ENCODE results near the gene OR1N1.
"Not testable (repeated sequence)": the region's sequence is repeated elsewhere in the genome, so short reads cannot be mapped to it uniquely, and the experiment has no call there.

Gene OR1N1, protein sequence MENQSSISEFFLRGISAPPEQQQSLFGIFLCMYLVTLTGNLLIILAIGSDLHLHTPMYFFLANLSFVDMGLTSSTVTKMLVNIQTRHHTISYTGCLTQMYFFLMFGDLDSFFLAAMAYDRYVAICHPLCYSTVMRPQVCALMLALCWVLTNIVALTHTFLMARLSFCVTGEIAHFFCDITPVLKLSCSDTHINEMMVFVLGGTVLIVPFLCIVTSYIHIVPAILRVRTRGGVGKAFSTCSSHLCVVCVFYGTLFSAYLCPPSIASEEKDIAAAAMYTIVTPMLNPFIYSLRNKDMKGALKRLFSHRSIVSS

DNA sequence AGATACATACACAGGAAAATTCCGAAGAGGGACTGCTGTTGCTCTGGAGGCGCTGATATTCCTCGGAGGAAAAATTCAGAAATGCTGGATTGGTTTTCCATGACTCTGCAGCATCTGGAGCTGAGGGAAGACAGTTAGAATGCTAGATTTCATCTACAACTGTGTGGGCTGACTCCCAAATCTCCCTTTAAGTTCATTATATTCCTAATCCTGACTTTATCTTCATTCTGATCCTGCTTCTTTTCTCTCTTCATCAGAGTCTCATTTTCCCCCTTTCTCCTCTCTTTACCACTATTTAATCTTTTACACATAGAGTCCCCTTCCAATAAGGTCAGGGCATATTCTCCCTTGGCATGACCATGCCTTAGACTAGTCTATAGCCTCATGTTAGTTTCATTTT is at the start of gene OR1N1:
Gene OR1N1, minus strand, starts transcription at position 101 of the 400 bp plus-strand sequence. Its CDS starts 0 bp downstream, at position 101.
- Histone ChIP-seq H3K79me2 (ENCODE audit: control insufficient read depth, insufficient read depth, low read length, unreplicated experiment) (no peaks in the 10 kb centered on the region), H3K36me3 (ENCODE audit: insufficient read depth, low read length) (no peaks in the 10 kb centered on the region), H3K27me3 (ENCODE audit: insufficient read depth, low read length) (peaks cover 40% of the 10 kb centered on the region), H3K4me1 (ENCODE audit: control insufficient read depth, insufficient read depth, low read length, unreplicated experiment) (no peaks in the 10 kb centered on the region), H3K4me3 (ENCODE audit: low read depth, low read length) (no peak within 1 kb of the TSS), H3K27ac (ENCODE audit: low read depth, low read length) (no peak within 1 kb of the TSS), H2AFZ (ENCODE audit: low read length, unreplicated experiment) (no peak within 1 kb of the TSS)

DNA sequence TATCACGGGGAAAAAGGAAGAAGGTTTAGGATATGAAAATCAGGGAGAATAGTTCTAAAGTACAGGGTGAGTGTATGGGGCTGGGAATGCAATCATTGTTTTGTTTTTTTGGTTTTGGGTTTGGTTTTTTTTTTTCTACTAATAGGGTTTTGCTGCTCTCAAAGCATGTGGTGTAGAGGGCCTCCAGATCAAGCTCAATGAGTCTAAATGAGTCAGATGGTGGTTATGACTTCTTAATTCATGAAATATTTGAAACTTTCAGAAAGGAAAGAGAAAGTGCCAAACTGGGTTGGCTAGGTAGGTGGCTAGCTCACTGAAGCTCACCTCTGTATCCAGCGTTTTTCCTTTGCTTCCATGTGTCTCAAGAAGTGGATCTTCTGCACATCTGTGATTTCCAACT is 45.4 kb upstream of the OR1N1 start:
- Histone ChIP-seq H3K27ac (ENCODE audit: low read depth, low read length) (no peak overlapping the region), H3K27me3 (ENCODE audit: insufficient read depth, low read length) (peaks cover 7% of the 10 kb centered on the region; the same call in 1 of the 2 replicates), H3K4me1 (ENCODE audit: control insufficient read depth, insufficient read depth, low read length, unreplicated experiment) (no peaks in the 10 kb centered on the region), H3K79me2 (ENCODE audit: control insufficient read depth, insufficient read depth, low read length, unreplicated experiment) (no peaks in the 10 kb centered on the region), H2AFZ (ENCODE audit: low read length, unreplicated experiment) (no peak overlapping the region), H3K4me3 (ENCODE audit: low read depth, low read length) (no peak overlapping the region), H3K36me3 (ENCODE audit: insufficient read depth, low read length) (no peaks in the 10 kb centered on the region)

DNA sequence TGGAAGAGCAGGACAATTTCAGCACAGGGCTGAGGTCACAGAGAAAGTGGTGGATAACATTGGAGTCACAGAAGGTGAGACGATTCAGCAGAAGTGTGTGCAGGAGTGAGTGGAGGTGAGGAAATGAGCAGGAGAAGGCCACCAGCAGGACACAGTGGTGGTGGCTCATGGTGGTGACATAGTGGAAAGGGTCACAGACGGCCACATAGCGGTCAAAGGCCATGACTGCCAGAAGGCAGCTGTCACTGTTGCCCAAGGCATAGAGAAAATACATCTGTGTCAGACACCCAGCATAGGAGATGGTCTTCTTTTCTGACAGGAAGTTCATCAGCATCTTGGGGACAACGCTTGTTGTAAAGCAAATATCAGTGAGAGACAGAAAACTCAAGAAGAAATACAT is 40.8 kb upstream of the OR1N1 start:
- H3K27me3 ChIP-seq (ENCODE audit: insufficient read depth, low read length) = peaks cover 15% of the 10 kb centered on the region; the same call in 1 of the 2 replicates
- no peak overlapping the region for H3K4me3 ChIP-seq (ENCODE audit: low read depth, low read length)
- no peaks in the 10 kb centered on the region for H3K36me3 ChIP-seq (ENCODE audit: insufficient read depth, low read length)
- H3K4me1 ChIP-seq (ENCODE audit: control insufficient read depth, insufficient read depth, low read length, unreplicated experiment) = no peaks in the 10 kb centered on the region
- no peak overlapping the region for H2AFZ ChIP-seq (ENCODE audit: low read length, unreplicated experiment)
- no peak overlapping the region for H3K27ac ChIP-seq (ENCODE audit: low read depth, low read length)
- no peaks in the 10 kb centered on the region for H3K79me2 ChIP-seq (ENCODE audit: control insufficient read depth, insufficient read depth, low read length, unreplicated experiment)

DNA sequence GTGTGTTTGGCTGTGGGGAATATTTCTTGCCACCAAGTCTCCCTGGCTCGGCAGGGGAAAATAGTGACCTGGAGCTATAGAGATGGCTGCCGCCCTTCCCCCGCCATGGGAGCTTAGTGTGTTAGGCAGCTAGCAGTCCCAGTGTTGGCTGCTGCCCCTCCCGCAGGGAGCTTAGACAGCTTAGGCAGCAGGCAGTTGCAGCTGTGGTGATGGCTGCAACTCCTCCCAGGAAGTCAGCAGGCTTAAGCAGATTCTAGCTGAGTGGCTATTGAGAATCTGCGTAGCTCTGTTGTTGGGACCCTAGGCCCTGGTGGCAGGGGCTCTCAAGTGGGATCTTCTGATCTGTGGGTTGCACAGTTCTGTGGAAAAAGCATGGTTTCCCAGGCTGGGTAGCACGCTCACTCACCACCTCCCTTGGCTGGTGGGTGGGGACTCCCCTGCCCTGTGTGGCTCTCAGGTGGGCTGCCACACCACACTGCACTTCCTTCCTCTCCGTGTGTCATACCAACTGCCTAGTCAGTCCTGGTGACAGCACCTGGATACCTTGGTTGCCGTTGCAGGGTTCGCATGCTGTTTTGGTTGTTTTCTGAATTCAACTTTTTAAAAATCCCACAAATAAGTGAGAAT is 35.2 kb upstream of the OR1N1 start:
- Histone ChIP-seq H3K4me1 (ENCODE audit: control insufficient read depth, insufficient read depth, low read length, unreplicated experiment) (no peaks in the 10 kb centered on the region), H3K79me2 (ENCODE audit: control insufficient read depth, insufficient read depth, low read length, unreplicated experiment) (no peaks in the 10 kb centered on the region), H3K27ac (ENCODE audit: low read depth, low read length) (no peak overlapping the region), H3K27me3 (ENCODE audit: insufficient read depth, low read length) (peaks cover 15% of the 10 kb centered on the region; the same call in 1 of the 2 replicates), H3K4me3 (ENCODE audit: low read depth, low read length) (no peak overlapping the region), H3K36me3 (ENCODE audit: insufficient read depth, low read length) (no peaks in the 10 kb centered on the region), H2AFZ (ENCODE audit: low read length, unreplicated experiment) (no peak overlapping the region)

DNA sequence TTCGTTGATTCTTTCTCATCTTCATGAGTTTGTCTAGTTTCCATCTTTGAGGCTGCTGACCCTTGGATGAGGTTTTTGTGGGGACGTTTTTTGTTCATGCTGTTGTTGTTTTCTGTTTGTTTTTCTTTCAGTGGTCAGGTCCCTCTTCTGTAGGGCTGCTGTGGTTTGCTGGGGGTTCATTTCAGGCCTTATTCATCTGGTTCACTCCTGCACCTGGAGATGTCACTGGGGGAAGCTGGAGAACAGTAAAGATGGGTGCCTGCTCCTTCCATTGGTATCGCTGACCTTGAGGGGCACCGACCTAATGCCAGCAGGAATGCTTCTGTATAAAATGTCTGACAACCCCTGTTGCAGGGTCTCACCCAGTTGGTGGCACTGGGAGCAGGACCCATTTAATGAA is 34.4 kb upstream of the OR1N1 start:
- Histone ChIP-seq H3K4me1 (ENCODE audit: control insufficient read depth, insufficient read depth, low read length, unreplicated experiment) (no peaks in the 10 kb centered on the region), H3K27me3 (ENCODE audit: insufficient read depth, low read length) (peaks cover 15% of the 10 kb centered on the region; the same call in 1 of the 2 replicates), H3K27ac (ENCODE audit: low read depth, low read length) (no peak overlapping the region), H3K36me3 (ENCODE audit: insufficient read depth, low read length) (no peaks in the 10 kb centered on the region), H2AFZ (ENCODE audit: low read length, unreplicated experiment) (no peak overlapping the region), H3K4me3 (ENCODE audit: low read depth, low read length) (no peak overlapping the region), H3K79me2 (ENCODE audit: control insufficient read depth, insufficient read depth, low read length, unreplicated experiment) (no peaks in the 10 kb centered on the region)

DNA sequence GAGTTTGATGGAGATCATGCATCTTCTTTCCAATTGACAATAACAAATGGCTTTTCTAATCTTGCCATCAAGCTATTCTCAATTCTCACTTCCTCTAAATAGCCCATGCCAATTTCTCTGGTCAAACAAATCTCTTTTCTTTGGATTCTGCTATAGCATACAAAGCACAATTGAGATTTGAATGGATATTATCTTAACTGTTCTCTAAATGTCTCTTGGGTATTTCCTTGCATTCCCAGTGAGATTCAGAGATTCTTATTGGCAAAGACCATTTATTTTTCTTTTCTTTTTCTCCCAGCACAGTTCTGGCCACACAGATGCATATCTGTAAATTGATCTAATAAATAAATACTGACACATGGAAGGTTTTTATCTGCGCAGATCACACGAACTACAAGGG is 25.7 kb upstream of the OR1N1 start, which contains the start of gene OR1N2:
Gene OR1N2, plus strand, starts transcription at position 301 of the 400 bp plus-strand sequence. CDS start 100 bp downstream, outside the sequence.
- Histone ChIP-seq H3K4me3 (ENCODE audit: low read depth, low read length) (no peak within 1 kb of the TSS), H3K27ac (ENCODE audit: low read depth, low read length) (no peak within 1 kb of the TSS), H2AFZ (ENCODE audit: low read length, unreplicated experiment) (no peak within 1 kb of the TSS), H3K79me2 (ENCODE audit: control insufficient read depth, insufficient read depth, low read length, unreplicated experiment) (no peaks in the 10 kb centered on the region), H3K4me1 (ENCODE audit: control insufficient read depth, insufficient read depth, low read length, unreplicated experiment) (no peaks in the 10 kb centered on the region), H3K27me3 (ENCODE audit: insufficient read depth, low read length) (peaks cover 63% of the 10 kb centered on the region), H3K36me3 (ENCODE audit: insufficient read depth, low read length) (no peaks in the 10 kb centered on the region)

DNA sequence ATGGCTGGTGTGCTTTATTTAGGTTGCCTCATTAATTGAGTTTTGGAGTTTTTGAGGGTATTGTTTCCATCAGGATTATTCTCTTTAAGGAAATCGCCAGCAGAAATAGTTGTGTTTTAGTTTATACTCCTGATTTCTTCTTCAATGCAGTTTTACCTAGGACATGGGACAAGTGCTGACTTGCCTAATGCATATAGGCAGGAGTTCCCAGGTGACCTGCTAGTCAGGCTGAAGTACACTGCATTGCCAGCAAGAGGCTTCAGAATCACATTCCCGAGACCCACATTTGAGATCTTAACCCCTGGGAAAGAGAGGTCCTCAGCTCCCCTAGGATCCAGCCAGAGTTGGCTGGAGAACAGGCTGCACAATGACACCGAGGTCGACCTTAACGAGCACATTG is 24.3 kb upstream of the OR1N1 start:
- Histone ChIP-seq H3K36me3 (ENCODE audit: insufficient read depth, low read length) (no peaks in the 10 kb centered on the region), H3K79me2 (ENCODE audit: control insufficient read depth, insufficient read depth, low read length, unreplicated experiment) (no peaks in the 10 kb centered on the region), H3K4me1 (ENCODE audit: control insufficient read depth, insufficient read depth, low read length, unreplicated experiment) (no peaks in the 10 kb centered on the region), H3K27ac (ENCODE audit: low read depth, low read length) (no peak overlapping the region), H3K27me3 (ENCODE audit: insufficient read depth, low read length) (peaks cover 61% of the 10 kb centered on the region), H3K4me3 (ENCODE audit: low read depth, low read length) (no peak overlapping the region), H2AFZ (ENCODE audit: low read length, unreplicated experiment) (no peak overlapping the region)

DNA sequence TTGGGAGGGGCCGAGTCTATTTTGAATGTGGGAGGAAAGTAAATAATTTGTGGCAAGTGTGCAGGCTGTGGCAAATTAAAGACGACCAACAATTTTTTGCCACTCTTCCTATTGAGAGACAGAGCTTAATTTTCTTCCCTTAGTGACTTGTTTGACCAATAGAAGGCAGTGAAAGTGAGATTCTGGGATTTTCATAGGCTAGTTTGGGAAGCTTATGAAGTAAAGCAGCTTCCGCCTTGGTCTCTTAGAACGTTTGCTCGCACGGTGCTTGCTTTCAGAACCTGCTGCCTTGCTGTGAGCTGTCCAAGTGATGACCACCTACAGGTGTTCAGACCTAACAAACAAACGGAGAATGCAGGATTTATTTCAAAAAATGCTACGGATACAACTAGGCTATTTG is 19.1 kb upstream of the OR1N1 start:
- Histone ChIP-seq H3K27ac (ENCODE audit: low read depth, low read length) (no peak overlapping the region), H3K79me2 (ENCODE audit: control insufficient read depth, insufficient read depth, low read length, unreplicated experiment) (no peaks in the 10 kb centered on the region), H3K36me3 (ENCODE audit: insufficient read depth, low read length) (no peaks in the 10 kb centered on the region), H3K27me3 (ENCODE audit: insufficient read depth, low read length) (peaks cover 44% of the 10 kb centered on the region), H3K4me1 (ENCODE audit: control insufficient read depth, insufficient read depth, low read length, unreplicated experiment) (no peaks in the 10 kb centered on the region), H2AFZ (ENCODE audit: low read length, unreplicated experiment) (no peak overlapping the region), H3K4me3 (ENCODE audit: low read depth, low read length) (no peak overlapping the region)

DNA sequence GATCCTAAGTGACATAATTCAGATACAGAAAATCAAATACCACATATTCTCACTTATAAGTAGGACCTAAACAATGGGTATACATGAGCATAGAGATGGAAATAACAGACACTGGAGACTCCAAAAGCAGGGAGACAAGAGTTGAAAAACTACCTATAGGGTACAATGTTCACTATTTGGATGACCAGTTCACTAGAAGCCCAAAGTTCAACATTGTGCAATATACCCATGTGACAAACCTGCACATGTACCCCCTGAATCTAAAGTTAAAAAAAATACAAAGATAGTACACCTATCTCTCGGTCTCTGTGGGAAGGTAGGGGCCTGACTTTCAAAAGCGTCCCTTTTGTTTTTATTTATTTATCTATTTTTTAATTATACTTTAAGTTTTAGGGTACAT is 11.7 kb upstream of the OR1N1 start:
- no peak overlapping the region for H2AFZ ChIP-seq (ENCODE audit: low read length, unreplicated experiment)
- H3K4me3 ChIP-seq (ENCODE audit: low read depth, low read length) = no peak overlapping the region
- H3K79me2 ChIP-seq (ENCODE audit: control insufficient read depth, insufficient read depth, low read length, unreplicated experiment) = no peaks in the 10 kb centered on the region
- H3K4me1 ChIP-seq (ENCODE audit: control insufficient read depth, insufficient read depth, low read length, unreplicated experiment) = no peaks in the 10 kb centered on the region
- H3K27me3 ChIP-seq (ENCODE audit: insufficient read depth, low read length) = peaks cover 24% of the 10 kb centered on the region
- no peak overlapping the region for H3K27ac ChIP-seq (ENCODE audit: low read depth, low read length)
- H3K36me3 ChIP-seq (ENCODE audit: insufficient read depth, low read length) = no peaks in the 10 kb centered on the region

DNA sequence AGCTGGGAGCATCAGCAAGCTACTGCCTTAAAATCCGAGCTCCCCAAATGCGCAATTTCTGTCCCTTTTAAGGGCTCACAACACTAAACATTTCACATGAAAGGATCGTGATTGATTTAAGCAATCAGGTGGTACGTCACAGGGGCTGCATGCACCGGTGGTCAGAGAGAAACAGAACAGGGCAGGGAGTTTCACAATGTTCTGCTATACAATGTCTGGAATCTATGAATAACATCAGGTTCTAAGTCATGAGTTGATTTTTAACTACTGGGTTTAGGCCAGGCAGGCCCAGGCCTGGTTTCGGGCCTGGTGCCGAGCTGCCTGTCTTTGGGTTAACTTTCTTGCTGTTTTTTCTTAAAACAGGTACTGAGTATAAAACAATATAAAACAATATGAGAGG is 10.0 kb upstream of the OR1N1 start:
- not testable (repeated sequence) for H2AFZ ChIP-seq (ENCODE audit: low read length, unreplicated experiment)
- peaks cover 12% of the 10 kb centered on the region; the same call in 1 of the 2 replicates for H3K27me3 ChIP-seq (ENCODE audit: insufficient read depth, low read length)

DNA sequence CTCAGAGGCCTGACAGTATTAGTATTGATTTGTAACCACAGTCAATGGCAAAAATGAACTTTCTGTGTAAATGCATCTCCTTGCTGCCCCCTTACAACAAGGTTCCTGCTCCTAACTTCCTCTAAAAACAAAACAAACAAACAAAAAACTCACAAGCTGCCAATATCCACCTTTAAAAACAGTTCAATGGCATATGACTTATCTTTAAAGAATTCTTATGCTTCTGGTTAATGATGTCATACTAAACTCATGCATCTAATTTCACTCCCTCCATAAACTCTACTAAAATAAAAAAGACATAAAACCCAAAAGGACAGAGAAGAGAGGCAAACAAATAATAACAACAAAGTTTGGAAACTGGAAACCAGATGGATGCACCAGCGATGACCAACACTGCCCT is 9.0 kb upstream of the OR1N1 start:
- H3K27me3 ChIP-seq (ENCODE audit: insufficient read depth, low read length) = peaks cover 3% of the 10 kb centered on the region; the same call in 1 of the 2 replicates
- H3K4me3 ChIP-seq (ENCODE audit: low read depth, low read length) = no peak overlapping the region
- no peaks in the 10 kb centered on the region for H3K4me1 ChIP-seq (ENCODE audit: control insufficient read depth, insufficient read depth, low read length, unreplicated experiment)
- H3K36me3 ChIP-seq (ENCODE audit: insufficient read depth, low read length) = no peaks in the 10 kb centered on the region
- H3K79me2 ChIP-seq (ENCODE audit: control insufficient read depth, insufficient read depth, low read length, unreplicated experiment) = no peaks in the 10 kb centered on the region
- H2AFZ ChIP-seq (ENCODE audit: low read length, unreplicated experiment) = no peak overlapping the region
- H3K27ac ChIP-seq (ENCODE audit: low read depth, low read length) = no peak overlapping the region

More for the DNA sequence above, 10.0 kb upstream of the OR1N1 start:
- not testable (repeated sequence) for H3K79me2 ChIP-seq (ENCODE audit: control insufficient read depth, insufficient read depth, low read length, unreplicated experiment); H3K4me3 ChIP-seq (ENCODE audit: low read depth, low read length); H3K4me1 ChIP-seq (ENCODE audit: control insufficient read depth, insufficient read depth, low read length, unreplicated experiment); H3K36me3 ChIP-seq (ENCODE audit: insufficient read depth, low read length); H3K27ac ChIP-seq (ENCODE audit: low read depth, low read length)
